Germinal center (tissue), 1 donor: ENCODE data around the gene GLYATL2.

Source experiments
- DNase-seq: peaks from one replicate; pipeline ENCODE4 v3.0.0; 2012; ENCODE audit warnings: mixed read lengths, low spot score

Gene GLYATL2

GRCh38 chr11:58801302-58801701, 43.2 kb downstream of the GLYATL2 start:
- DNase-seq: no peak

- DNase-seq: no peak
These were observed 48.2 kb downstream of the GLYATL2 start for GRCh38 chr11:58796333-58796732.

GRCh38 chr11:58788355-58789023, 56.0 kb downstream of the GLYATL2 start:
- peak; percentile 26 for DNase-seq

- DNase-seq: no peak
These were observed 56.6 kb downstream of the GLYATL2 start for GRCh38 chr11:58787903-58788302.

- no peak for DNase-seq
These were observed 57.8 kb downstream of the GLYATL2 start for GRCh38 chr11:58786693-58787092.

GRCh38 chr11:58784995-58785394, 59.5 kb downstream of the GLYATL2 start:
- DNase-seq: no peak
